K562 (cell line): Measurements from ENCODE around the gene USP22. TPM values are rescaled to one million over a fixed set of nuclear protein-coding genes. Genes with fewer than 3 reads are reported as not detected.
A peak's percentile ranks its signal among the peaks of the same experiment; 100 is the strongest.

Experiments
- ATAC-seq: fragments of 200-7000 bp; cut with Tn5 transposase; 3 replicates; pipeline ENCODE4 v1.9.1; 2020; ENCODE audit warnings: moderate library complexity
- BruUV-seq: library from RNA; stranded (reverse); fragments of 400-500 nt; replicated peaks from 2 replicates; lab custom pipeline; 2021; lab: Mats Ljungman, UMichigan
- CTCF ChIA-PET: fragments of 300-600 bp; formaldehyde crosslinking; extraction: SDS; loops from one replicate; lab custom pipeline; 2021; ENCODE audit warnings: low intra/inter-chr PET ratio; lab: Yijun Ruan, JAX
- POLR2A ChIA-PET: fragments of 300-600, 350-650 bp; sonication (Branson Sonifier 250); formaldehyde crosslinking; extraction: SDS; loops from one replicate; lab custom pipeline; 2021; ENCODE audit warnings: antibody characterized with exemption, inconsistent platforms; lab: Yijun Ruan, JAX
- DNase-seq, 4 experiments: peaks; one replicate each; pipeline versions ENCODE4 v3.0.0 to v3.0.0-alpha.2; 2011 to 2018; ENCODE audit warnings: low spot score in 3 of 4, mixed read lengths in 3 of 4; ENCODE audit errors: extremely low read depth in 1 of 4
- FAIRE-seq: peaks from 2 replicates; lab custom pipeline; 2011; peaks lifted over from hg19 to GRCh38; lab: Jason Lieb, UNC
- H2AFZ ChIP-seq: 2 replicates; pipeline ENCODE4 v1.6.0; 2011; ENCODE audit warnings: low read depth, low read length, control low read depth, inconsistent platforms
- H3K27ac ChIP-seq: fragments of 200-600 bp; 3 replicates; pipeline ENCODE4 v1.8.0; 2011; ENCODE audit warnings: low read depth, mild to moderate bottlenecking, control low read depth, inconsistent platforms, low read length, moderate library complexity, mixed read lengths; ENCODE audit errors: extremely low read depth
- H3K27me3 ChIP-seq, 2 experiments: fragments of 300-600 bp in 1 of 2; 2 replicates in 1 of 2; 3 replicates in 1 of 2; pipeline versions ENCODE4 v1.6.0 to v1.8.0; 2011; ENCODE audit warnings: inconsistent platforms in 2 of 2, low read length in 2 of 2, mild to moderate bottlenecking in 1 of 2, mixed read lengths in 1 of 2, moderate library complexity in 1 of 2; ENCODE audit not compliant: control insufficient read depth in 2 of 2, insufficient read depth in 2 of 2
- H3K36me3 ChIP-seq: fragments of 300-600 bp; 3 replicates; pipeline ENCODE4 v1.8.0; 2011; ENCODE audit warnings: mild to moderate bottlenecking, low read length, inconsistent platforms; ENCODE audit not compliant: control insufficient read depth, insufficient read depth
- H3K4me1 ChIP-seq, 2 experiments: fragments of 200-600 bp in 1 of 2; replicated peaks in 1 of 2; 2 replicates in 1 of 2; 3 replicates in 1 of 2; pipeline versions ENCODE4 v1.5.1 to v1.8.0; 2011; ENCODE audit warnings: inconsistent platforms in 2 of 2, low read length in 2 of 2, mild to moderate bottlenecking in 1 of 2, mixed read lengths in 1 of 2, moderate library complexity in 1 of 2; ENCODE audit not compliant: control insufficient read depth in 2 of 2, insufficient read depth in 2 of 2
- H3K4me2 ChIP-seq: 2 replicates; pipeline ENCODE4 v1.6.1; 2011; ENCODE audit warnings: low read length, control low read depth, inconsistent platforms, mixed read lengths; ENCODE audit not compliant: insufficient read depth
- H3K4me3 ChIP-seq: fragments of 200-600 bp; sonication (generic), shearing (Covaris generic); 2 replicates; pipeline ENCODE4 v1.5.1; 2016; ENCODE audit warnings: control low read depth, inconsistent platforms
- H3K79me2 ChIP-seq: fragments of 200-600 bp; 3 replicates; pipeline ENCODE4 v1.8.0; 2011; ENCODE audit warnings: low read length, inconsistent platforms; ENCODE audit not compliant: control insufficient read depth, insufficient read depth
- H3K9ac ChIP-seq, 2 experiments: 2 replicates each; pipeline versions ENCODE4 v1.6.0 to v1.6.1; 2011; ENCODE audit warnings: low read depth in 2 of 2, low read length in 2 of 2, control low read depth in 1 of 2, inconsistent platforms in 1 of 2, mild to moderate bottlenecking in 1 of 2, mixed read lengths in 1 of 2; ENCODE audit not compliant: insufficient read depth in 1 of 2
- H3K9me1 ChIP-seq: one replicate; pipeline ENCODE4 v1.6.0; 2011; ENCODE audit warnings: inconsistent platforms, mild to moderate bottlenecking, low read length, moderate library complexity; ENCODE audit not compliant: control insufficient read depth, insufficient read depth
- H3K9me3 ChIP-seq: replicated peaks from 2 replicates; pipeline ENCODE4 v1.5.1; 2011; ENCODE audit warnings: low read depth, low read length, inconsistent platforms; ENCODE audit not compliant: control insufficient read depth, insufficient read depth
- H4K20me1 ChIP-seq: replicated peaks from 2 replicates; pipeline ENCODE4 v1.6.1; 2011; ENCODE audit warnings: low read length, inconsistent platforms, mixed read lengths; ENCODE audit not compliant: control insufficient read depth, insufficient read depth
- CC2D1A ChIP-seq: fragments of 450-650 bp; IDR thresholded peaks from 2 replicates; pipeline ENCODE4 v1.6.1; 2017; ENCODE audit warnings: mild to moderate bottlenecking
- EP300 ChIP-seq: IDR thresholded peaks from 2 replicates; pipeline ENCODE4 v1.6.1; 2012; ENCODE audit warnings: low read length, improper control_type of control experiment
- HES1 ChIP-seq: fragments of 450-650 bp; IDR thresholded peaks from 2 replicates; pipeline ENCODE4 v1.6.1; 2016; ENCODE audit warnings: low read depth, mild to moderate bottlenecking, moderate library complexity
- IRF1 ChIP-seq: sonication (generic); formaldehyde crosslinking; IDR thresholded peaks from 2 replicates; pipeline ENCODE4 v1.8.0; 2022; ENCODE audit warnings: missing genetic modification reagents, mild to moderate bottlenecking, borderline replicate concordance
- NFIX ChIP-seq: fragments of 250-450 bp; sonication (Bioruptor Pico); IDR thresholded peaks from 2 replicates; pipeline ENCODE4 v1.4.0; 2020; ENCODE audit warnings: low read depth, mild to moderate bottlenecking, moderate library complexity
- NFRKB ChIP-seq: fragments of 450-650 bp; IDR thresholded peaks from 2 replicates; pipeline ENCODE4 v1.6.1; 2016; ENCODE audit warnings: low read depth
- NR0B1 ChIP-seq: fragments of 450-650 bp; IDR thresholded peaks from one replicate; pipeline ENCODE4 v1.6.1; 2018; ENCODE audit warnings: mild to moderate bottlenecking, moderate library complexity; ENCODE audit not compliant: partially characterized antibody
- PBX2 ChIP-seq, 2 experiments: IDR thresholded peaks in 1 of 2; conservative IDR thresholded peaks in 1 of 2; 2 replicates each; pipeline ENCODE4 v1.6.1; 2016; ENCODE audit warnings: low read depth in 2 of 2, mild to moderate bottlenecking in 1 of 2, missing compliant biosample characterization in 1 of 2, missing genetic modification characterization in 1 of 2, moderate library complexity in 1 of 2
- RFX5 ChIP-seq: IDR thresholded peaks from 2 replicates; pipeline ENCODE4 v1.6.1; 2011; ENCODE audit warnings: low read depth, mild to moderate bottlenecking, improper control_type of control experiment, low read length
- SMC3 ChIP-seq: conservative IDR thresholded peaks from 2 replicates; pipeline ENCODE4 v1.6.1; 2011; ENCODE audit warnings: low read depth, low read length, improper control_type of control experiment; ENCODE audit not compliant: insufficient read depth
- SRSF1 ChIP-seq: fragments of 200-400 bp; formaldehyde crosslinking; IDR thresholded peaks from 2 replicates; pipeline ENCODE4 v1.6.1; 2017; ENCODE audit warnings: mild to moderate bottlenecking, low read depth, low read length, moderate library complexity
- ZBTB1 ChIP-seq: sonication (generic); formaldehyde crosslinking; IDR thresholded peaks from 2 replicates; pipeline ENCODE4 v1.8.1; 2023; ENCODE audit warnings: missing genetic modification reagents, low read depth, mild to moderate bottlenecking, borderline replicate concordance
- ZFP36 ChIP-seq: fragments of 150-350 bp; IDR thresholded peaks from 2 replicates; pipeline ENCODE4 v1.6.1; 2018; ENCODE audit warnings: low read length, low read depth; ENCODE audit not compliant: partially characterized antibody
- ZNF586 ChIP-seq: fragments of 450-650 bp; formaldehyde crosslinking; conservative IDR thresholded peaks from 2 replicates; pipeline ENCODE4 v1.4.0; 2020; ENCODE audit warnings: mild to moderate bottlenecking, moderate library complexity
- ZNF707 ChIP-seq: fragments of 250-450 bp; sonication (Bioruptor Pico); conservative IDR thresholded peaks from 2 replicates; pipeline ENCODE4 v1.8.0; 2022; ENCODE audit warnings: inconsistent platforms, mild to moderate bottlenecking, moderate library complexity
- WGBS: fragments of 100-300 bp; shearing (Covaris generic); methylation state at CpG from one replicate; pipeline ENCODE4 v1.1.6; 2016; ENCODE audit warnings: low coverage, mixed read lengths; ENCODE audit not compliant: insufficient coverage; ENCODE audit errors: missing lambda C conversion rate; 5-methylcytosine and 5-hydroxymethylcytosine counted together
- in situ Hi-C: fragments of 300-500 bp; cut with MboI; formaldehyde crosslinking; loops from 4 replicates; pipeline ENCODE4 v1.15.0; 2018; ENCODE audit warnings: inconsistent platforms, mixed read lengths
- intact Hi-C: fragments of 100-400 bp; cut with micrococcal nuclease; formaldehyde crosslinking; loops from 2 replicates; pipeline ENCODE4 v1.14.2; 2022
- polyA plus RNA-seq, 8 experiments: library from polyadenylated mRNA; depleted of rRNA in 4 of 8; stranded (reverse) in 5 of 8; unstranded in 3 of 8; fragments of >200 nt; fragmentation: Nextera tagmentation in 2 of 8; fragmentation: Illumina TruSeq in 1 of 8; extraction: Ambion mirVana in 2 of 8; extraction: Trizol in 1 of 8; gene quantifications; 2 replicates each; pipeline versions ENCODE4 v1.2.1 to v1.2.3, GENCODE V29; 2011 to 2014; ENCODE audit warnings: inconsistent platforms in 1 of 8, missing spikeins in 1 of 8
- total RNA-seq, 7 experiments: library from RNA; depleted of rRNA in 6 of 7; stranded (reverse); fragments of >200 nt in 6 of 7; fragmentation: Illumina TruSeq in 2 of 7; extraction: Trizol in 2 of 7; gene quantifications; 2 replicates each; pipeline versions ENCODE4 v1.2.1 to v1.2.3, GENCODE V29; 2011 to 2021; ENCODE audit warnings: low replicate concordance in 1 of 7

USP22 gene
- total and polyA plus RNA-seq, 9 of the 15 experiments (the other 6 are each of a cell fraction or from before 2014, with no cell fraction given), result 6.5 to 113 (median 58.9) TPM

GRCh38 chr17:21035406-21035805 lies 7.4 kb downstream of the USP22 start:
- intact Hi-C loops (no loop called here), in situ Hi-C loops (no loop called here)
- no peak overlapping the region for H3K4me3 ChIP-seq
- H2AFZ ChIP-seq, result no peak overlapping the region
- 69% methylated on average over 7 of the region's 7 CpGs for WGBS
- H3K9me3 ChIP-seq, result no peaks in the 10 kb centered on the region
- peaks cover 98% of the 10 kb centered on the region for H3K79me2 ChIP-seq
- FAIRE-seq (no peak), ATAC-seq (no peak), DNase-seq (no peak)
- H3K27ac ChIP-seq, result peak overlapping the region; percentile 64; the same call in 2 of the 3 replicates
- H3K9me1 ChIP-seq, result peaks cover 3% of the 10 kb centered on the region
- BruUV-seq, result no TSS peak
- 0 out of 4 replicates have a peak overlapping the region, but pooled peaks of 1 of the 2 experiments have one; percentile 16 for H3K9ac ChIP-seq
- POLR2A ChIA-PET, result interaction anchor here (0.6 to 2.9 kb wide), 2 partner anchors 8 to 46 kb away, joined by 3 to 17 read pairs; partner anchors contain the start of gene USP22
- 0 out of 2 replicates have a peak overlapping the region, but pooled peaks have one; percentile 53 for H3K4me2 ChIP-seq
- H3K36me3 ChIP-seq, result peaks cover 71% of the 10 kb centered on the region; the same call in 2 of the 3 replicates
- CTCF ChIA-PET, result no interaction called here
- peaks cover 9 to 37% of the 10 kb centered on the region in 2 experiments; a peak in 4 of 5 replicates for H3K4me1 ChIP-seq
- no peaks in the 10 kb centered on the region for H3K27me3 ChIP-seq
- H4K20me1 ChIP-seq, result peaks cover 69% of the 10 kb centered on the region
- TF ChIP-seq ZNF586 (CRISPR knock-in tag) (no peak), NFIX (CRISPR knock-in tag) (no peak), ZFP36 (no peak), SRSF1 (no peak), SMC3 (no peak), RFX5 (no peak), HES1 (no peak), NFRKB (no peak), ZNF707 (CRISPR knock-in tag) (no peak), IRF1 (CRISPR knock-in tag) (no peak), PBX2 (CRISPR knock-in tag; IDR thresholded peaks at IDR 0.05; ENCODE audit: low read depth) (no peak), PBX2 (tag; conservative IDR thresholded peaks at IDR 0.05; ENCODE audit: low read depth) (no peak), CC2D1A (no peak), NR0B1 (no peak), ZBTB1 (no peak), EP300 (no peak)
